ENCODE data around the gene HERC2.

The HERC2 gene

DNA sequence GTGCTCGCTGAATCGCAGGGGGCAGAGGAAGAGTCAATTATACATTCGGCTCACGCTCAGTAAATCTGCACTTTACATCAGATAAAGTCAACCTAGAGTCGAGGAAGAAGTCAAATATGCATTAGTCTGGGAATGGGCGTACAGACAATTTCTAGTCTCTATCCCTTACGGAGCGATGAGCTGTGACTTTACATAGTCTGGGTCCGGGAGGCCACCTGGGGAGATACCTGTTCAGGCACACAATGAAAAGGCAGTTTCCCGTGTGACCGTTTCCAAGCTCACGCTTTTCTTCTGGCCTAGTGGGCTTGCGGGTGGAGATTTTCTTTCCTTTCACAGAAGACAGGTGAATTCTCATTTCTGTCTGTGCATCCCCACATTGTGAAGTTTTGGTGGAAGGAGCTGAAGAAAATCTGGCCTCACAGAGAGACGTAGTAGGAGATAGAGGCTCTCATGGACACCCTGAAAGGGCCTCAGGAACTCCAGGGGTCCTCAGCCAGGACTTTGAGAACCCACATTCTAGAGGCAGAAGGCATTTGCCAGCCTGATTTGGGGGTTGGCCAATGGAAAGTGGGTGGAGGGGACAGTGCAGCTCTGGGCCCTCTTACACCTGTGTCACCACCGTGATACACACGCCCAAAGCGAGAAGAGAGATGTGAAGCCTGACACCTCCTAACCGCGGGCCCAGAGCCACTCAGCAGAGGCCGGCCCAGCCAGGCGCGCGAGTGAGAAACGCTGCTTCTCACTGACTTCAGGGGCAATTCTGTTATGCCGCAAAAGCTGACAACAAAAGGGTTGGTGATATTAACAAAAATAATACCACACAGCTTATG lies 212.1 kb downstream of the HERC2 start:
- no peak for DNase-seq

DNA sequence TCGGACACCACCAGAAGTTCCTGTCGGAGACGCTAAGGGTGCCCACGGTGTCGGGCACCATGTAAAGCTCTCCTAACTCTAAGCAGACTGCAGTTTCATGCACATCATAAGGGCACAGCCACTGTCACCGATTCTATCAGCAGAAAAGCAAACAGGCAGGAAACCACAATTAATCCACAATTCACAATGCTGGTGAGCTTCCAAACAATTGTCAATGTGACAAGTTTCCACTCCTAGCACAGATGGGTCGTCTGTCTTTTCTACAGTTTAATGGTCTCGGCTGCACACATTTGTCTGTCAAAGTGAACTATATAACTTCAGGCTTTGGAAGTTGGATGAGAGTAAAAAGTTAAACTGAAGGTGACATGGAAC lies 214.1 kb downstream of the HERC2 start:
- no peak for DNase-seq

DNA sequence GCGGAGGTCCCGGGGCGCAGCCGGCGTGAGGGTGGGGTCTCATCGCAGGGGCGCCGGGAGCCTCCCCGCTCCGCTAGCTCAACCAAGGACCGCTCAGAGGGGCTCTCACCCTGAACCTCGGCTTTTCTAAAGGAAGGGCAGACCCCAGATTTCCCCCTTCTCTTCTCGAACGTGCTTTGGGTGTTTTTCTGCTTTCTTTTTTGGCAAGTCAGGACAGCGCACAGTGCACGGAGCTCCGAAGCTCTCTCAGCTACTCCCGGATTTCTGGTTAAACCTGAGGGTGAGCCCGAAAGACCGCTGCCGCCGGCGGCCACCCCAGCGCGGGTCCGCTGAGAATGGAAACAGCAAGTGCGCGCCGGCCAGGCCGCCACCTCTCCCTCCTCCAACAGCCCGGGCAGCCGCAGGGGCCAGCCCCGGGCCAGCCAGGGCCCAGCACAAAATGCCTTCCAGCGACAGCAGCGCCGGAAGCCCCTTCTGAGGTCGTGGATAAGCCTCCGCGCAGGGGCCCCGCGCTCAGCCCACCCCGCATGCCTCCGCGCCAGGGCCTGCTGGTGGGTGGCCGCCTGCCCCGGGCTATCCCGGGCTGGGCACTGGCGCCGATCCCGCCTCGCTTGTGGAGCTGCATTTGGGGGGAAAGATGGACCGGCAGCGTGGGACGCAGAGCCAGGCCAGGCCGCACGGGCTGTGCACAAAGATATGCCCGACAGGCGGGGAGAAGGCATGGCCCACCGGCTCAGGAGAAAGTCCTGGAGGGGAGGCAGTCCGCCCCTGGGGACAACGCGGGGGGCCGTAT lies 214.7 kb downstream of the HERC2 start:
- DNase-seq, result no peak

DNA sequence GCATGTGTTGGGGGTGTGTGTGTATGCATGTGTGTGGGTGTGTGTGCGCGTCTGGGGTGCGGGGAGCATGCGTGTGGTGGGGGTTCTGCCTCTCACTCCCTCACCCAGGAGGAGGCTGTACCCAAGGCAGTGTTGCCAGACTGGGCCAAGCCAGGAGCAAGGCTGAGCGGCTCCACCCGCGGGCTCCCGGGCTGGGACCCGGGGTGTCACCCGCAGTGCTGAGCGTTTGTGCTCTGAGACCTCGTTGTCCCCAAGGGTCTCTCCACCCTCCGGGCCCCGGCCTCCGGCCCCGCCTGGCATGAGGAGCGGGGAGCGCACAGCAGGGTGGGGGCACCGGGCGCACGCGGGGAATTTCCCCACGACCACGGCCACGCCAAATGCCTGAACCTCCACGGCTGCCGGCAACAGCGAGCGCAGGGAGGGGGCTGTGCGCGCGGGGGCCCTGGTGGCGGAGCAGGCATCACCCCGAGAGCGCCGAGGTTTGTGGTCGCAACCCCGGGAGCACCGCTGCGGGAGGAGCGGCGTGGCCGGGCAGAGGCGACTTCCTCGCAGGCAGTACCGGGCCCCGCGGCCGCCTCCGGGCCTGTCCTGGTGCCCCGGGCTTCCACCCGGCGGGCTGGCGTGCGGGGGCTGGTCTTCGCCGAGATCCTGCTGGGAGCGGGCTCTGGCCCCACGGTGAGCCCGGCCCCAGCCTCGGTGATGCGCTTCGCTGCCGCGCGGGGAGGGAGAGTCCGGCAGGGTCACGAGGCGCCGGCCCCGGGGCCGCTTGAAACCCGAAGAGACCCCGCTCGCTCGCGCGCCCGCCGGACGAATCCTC lies 215.5 kb downstream of the HERC2 start:
- no peak for DNase-seq

DNA sequence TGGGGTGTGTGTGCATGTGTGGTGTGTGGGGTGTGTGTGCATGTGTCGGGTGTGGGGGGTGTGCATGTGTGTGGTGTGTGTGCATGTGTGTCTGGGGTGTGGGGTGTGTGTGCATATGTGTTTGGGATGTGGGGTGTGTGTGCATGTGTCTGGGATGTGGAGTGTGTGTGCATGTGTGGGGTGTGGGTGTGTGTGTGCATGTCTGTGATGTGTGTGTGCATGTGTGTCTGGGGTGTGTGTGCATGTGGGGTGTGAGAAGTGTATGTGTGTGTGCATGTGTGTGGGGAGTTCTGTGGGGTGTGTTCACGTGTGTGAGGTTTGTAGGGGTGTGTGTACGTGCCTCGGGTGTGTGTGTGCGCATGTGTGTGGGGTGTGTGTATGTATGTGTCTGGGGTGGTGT lies 216.2 kb downstream of the HERC2 start:
- no peak for DNase-seq

DNA sequence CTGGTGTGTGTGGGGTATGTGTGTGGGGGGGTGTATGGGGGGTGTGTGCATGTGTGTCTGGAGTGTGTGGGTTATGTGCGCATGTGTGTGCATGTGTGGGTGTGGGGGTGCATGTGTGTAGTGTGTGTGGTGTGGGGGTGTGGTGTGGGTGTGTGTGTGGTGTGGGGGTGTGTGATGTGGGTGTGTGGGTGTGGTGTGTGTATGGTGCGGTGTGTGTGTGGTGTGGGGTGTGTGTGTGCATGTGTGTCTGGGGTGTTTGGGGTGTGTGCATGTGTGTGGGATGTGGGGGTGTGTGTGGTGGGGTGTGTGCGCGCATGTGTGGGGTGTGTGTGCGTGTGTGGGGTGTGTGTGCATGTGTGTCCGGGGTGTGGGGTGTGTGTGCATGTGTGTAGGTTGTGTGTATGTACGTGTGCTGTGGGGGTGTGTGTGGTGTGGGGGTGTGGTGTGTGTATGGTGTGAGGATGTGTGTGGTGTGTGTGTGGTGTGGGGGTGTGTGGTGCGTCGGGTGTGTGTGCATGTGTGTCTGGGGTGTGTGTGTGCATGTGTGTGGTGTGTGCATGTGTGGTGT lies 216.7 kb downstream of the HERC2 start:
- DNase-seq, result no peak

DNA sequence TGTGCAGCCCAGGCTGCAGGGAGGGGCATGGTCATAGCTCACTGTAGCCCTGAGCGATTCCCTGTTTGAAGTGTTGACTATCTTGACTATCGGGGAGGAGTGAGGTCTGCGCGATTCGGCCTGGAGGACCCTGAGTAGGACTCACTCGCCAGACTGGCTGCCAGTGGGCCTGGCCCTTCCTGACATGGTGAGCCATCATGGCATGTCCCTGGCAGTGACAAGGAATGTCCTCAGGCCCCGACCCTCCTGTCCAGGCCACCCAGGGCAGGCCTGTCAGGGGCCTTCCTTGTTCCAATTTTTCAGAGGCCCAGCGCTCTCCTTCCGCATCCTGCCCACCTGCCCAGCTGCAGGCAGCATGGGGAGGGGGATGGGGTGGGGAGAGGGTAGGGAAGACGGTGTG lies 217.7 kb downstream of the HERC2 start:
- no peak for DNase-seq

DNA sequence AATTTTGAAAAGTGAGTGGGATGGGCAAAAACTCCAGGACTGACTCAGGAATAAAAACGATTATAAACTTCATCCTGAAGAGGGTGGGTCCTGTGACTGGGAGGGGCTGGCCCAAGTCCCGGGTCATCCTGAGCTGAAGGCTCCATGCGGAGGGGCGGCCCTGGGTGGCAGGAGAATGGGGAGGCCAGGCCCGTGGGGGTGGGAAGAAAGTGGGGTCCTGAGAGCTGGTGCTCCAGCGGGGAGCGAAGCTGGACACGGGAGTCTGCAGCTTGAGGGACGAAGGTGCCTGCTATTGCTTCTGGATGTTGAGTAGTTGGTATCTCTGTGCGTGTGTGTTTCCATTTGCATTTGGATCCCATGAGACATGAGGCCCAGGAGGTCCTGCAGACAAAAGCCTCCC lies 218.1 kb downstream of the HERC2 start:
- no peak for DNase-seq

DNA sequence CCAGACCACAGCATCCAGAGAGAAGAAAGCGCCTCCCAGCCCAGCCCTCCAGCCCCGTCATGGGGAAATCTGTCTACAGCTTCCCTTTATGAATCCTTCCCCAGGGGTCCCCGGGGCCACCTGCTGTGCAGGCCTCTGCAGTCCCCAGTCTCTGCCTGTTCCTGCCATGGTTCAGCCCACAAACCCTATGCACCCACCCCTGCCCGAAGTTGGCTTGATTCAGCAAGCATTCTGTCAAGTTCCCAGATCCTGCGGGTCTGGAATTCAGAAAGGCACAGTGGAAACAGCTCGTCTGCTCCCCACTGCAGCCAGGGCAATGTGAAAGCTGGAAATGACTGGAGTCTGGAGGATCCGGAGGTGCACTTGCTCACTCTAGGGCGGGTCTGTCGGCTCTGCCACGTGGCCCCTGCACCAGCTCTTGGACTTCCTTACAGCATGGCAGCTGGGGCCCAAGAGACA lies 220.0 kb downstream of the HERC2 start:
- DNase-seq, result no peak

DNA sequence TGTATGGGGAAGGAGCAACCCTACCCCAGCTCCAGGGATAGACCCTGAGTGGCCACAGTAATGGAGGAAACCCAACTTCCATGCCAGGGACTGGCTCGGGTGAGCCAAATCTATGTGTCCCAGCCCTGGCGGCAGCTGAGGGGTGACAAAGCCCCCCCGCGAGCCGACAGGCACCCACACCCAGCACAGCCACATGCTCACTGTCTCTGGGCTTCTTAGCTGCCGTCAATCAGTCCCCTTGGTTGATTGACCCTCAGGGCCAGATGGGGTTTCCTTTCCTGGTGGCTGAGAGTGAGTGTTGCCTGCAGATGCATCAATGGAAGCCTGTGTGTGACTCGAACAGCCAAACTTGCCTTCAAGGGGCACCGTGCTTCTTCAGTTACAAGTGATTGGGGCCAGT lies 220.8 kb downstream of the HERC2 start:
- no peak for DNase-seq

DNA sequence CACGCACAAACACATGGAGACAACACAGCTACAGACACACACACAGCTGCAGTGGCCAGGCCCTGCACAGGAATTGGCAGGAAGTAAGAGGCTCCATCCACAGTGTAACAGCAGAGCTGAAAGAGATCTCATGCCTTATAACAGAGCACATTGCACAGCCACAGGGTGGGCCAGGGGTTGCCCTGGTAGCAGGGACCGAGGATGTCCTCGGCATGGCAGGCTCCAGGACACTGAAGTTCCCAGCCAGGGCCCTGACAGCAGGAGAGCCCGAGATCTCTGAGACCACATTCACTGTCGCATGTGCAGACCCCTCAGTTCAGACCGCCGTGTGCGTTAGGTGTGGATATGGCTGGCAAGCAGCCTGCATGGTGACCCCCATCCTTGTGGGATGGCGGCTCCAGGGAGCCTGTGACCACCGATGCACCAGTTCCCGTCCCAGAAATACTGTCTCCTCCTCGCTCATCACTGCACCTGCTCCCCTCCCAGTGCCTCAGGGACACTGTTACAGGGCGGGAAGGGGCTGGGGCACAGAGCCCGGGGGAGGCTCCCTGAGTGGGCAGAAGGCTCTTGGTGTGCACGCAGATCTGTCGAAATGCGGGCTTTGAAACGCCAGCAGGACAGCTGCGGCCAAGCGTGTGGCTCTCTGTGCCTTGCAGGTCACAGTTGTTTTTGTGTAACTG lies 221.3 kb downstream of the HERC2 start:
- no peak for DNase-seq

DNA sequence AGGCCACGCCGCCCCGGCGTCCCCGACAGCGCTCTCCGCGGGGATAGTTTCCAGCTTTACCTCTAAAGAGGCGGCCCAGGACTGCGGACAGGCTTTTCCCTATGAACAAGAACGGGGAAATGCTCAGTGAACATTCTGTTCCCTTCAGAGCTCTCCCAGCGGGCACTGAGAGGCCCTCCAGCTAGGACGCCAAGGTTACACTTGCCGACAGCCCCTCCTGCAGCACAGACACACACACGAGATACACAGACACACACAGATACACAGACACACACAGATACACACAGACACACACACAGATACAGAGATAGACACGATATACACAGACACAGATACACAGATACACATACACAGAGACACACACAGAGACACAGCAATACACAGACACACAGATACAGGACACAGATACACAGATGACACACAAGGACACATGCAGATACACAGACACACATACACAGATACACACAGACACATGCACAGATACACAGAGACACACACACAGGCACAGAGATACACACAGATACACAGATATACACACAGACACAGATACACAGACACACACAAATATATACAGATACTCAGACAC lies 222.3 kb downstream of the HERC2 start:
- DNase-seq, result no peak

DNA sequence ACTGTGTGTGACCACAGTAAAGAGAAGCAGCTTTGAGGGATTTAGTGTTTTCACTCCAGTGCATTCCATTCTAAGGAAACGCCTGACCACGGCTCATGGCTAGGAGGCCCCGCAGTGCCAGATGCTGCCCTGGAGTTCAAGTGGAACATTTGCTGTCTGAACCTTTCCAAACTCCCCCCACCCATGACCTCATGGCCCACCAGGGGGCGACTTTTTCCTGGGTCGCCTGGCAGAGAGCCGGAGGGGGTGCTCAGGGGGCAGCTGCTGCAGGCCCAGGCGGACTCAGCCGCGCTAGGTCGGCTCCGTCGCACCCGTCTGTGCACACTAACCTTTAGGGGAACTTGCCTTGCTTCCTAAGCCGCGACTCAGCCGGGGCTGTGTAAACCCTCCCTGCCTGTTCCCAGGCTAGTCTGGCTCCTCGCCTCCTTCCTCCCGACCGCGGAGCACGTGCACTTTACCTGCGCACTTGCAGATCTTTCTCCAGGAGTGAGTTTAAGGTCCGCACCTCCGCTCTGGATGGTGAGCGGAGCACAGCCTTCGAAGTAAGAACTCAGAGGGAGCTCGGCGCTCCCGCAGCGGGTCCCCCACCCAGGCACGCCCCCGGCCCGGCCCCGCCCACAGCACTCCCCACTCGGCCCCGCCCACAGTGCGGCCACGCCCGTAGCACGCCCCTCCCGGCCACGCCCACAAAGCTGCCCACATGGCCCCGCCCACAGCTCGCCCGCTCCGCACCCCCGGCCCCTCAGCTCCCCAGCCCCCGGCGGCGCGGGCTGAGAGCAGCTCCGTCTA lies 223.0 kb downstream of the HERC2 start, which contains the start of gene OCA2:
TSS of gene OCA2 (minus strand) at position 550 of the 789 bp plus-strand sequence. CDS start 17,441 bp downstream, outside the sequence.
- no peak for DNase-seq

DNA sequence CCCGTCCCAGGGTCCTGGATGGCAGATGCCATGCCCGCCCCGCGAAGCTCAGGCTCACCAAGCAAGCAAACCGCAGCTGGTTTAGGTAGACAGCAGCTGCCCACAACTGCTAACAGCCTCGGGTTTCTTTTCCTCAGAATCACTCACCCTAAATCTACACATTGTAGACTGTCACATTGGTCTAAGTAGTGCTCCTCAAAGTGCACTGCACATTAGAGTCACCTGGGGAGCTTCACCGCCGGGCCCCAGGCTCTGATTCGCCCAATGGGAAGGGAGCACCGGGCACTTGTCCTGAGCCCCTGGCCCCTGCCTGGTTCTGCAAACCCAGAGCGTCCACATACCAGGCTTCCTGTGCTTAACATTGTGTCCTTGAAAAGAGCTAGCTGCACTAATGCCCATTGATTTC lies 223.6 kb downstream of the HERC2 start:
- no peak for DNase-seq

DNA sequence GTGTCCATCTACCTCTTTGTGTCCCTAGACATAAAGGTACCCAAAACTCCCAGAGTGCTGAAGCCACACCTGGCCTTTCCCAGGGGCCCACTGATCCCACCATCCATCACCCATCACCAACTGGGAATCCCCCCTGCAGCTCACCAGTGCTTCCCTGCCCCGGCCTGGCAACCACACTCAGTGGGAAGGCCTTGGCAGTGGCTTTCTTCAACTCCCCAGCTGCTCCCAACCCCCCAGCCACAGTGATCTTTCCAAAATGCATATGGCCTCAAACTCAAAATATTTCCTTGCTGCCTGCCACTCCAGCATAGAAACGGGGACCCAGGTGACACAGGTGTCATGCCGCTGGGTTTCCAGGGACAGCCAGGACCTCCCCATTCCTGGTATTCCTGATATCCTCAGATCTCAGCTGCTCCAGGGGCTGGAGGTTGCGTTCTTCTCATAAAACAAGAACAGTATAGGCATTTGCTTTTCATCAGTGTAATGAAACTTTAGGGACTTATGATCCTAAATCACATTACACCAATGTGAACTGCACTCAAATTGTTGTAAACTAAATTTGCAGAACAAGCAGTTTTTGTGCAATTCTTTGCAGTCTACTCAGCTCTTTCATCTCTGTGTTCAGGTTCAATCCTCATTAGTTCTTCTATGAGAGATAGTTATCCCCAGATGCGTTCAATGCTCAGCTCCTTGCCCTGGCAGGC lies 224.2 kb downstream of the HERC2 start:
- DNase-seq, result no peak

DNA sequence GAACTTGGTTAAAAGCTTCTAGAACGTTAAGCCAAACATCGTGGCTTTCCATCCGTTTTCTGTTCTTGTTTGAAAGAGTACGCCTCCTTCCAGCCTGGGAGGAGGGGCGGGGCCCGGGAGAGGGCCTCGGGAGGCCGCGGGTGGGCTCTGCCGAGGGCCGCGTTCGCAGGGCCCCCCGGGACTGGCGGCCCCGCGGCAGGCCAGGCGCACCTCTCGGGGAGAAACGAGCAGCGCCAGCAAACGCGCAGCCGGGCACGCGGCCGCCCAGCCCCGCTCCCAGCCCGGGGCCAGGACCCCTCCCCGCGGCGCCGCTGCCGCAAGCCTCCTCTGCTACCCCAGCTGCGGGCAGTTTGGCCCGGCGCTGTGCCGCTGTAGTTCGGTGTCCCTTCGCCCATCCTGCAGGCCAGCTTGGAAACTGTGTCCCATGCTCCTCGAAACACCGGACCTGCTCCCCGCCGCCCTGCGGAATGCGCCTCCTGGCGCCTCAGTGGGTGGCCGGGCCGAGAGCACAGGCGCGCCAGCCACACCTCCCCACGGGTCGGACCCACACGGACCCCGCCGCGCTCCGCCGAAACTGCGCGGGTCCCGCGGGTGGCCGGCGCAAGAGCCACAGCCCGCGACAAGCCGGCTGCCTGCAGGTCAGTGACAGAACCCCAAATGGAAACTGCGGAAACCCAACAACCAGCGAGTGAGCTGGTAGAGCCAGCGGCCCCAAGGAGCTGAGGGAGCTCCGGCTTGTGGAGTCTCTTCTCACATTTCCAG lies 225.1 kb downstream of the HERC2 start:
- DNase-seq, result no peak

DNA sequence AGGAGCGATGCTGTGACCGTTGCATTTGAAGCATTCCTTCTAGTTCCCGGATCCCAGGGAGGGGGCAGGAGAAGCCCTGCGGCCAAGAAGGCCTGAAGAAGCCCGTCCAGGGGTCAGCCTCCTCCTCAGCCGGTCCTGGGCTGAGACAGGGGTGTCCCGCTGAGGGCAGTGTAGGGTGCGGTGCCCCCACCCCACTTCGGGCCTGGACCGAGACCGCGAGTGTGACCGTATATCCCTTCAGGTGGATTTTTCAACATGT lies 225.6 kb downstream of the HERC2 start:
- no peak for DNase-seq

DNA sequence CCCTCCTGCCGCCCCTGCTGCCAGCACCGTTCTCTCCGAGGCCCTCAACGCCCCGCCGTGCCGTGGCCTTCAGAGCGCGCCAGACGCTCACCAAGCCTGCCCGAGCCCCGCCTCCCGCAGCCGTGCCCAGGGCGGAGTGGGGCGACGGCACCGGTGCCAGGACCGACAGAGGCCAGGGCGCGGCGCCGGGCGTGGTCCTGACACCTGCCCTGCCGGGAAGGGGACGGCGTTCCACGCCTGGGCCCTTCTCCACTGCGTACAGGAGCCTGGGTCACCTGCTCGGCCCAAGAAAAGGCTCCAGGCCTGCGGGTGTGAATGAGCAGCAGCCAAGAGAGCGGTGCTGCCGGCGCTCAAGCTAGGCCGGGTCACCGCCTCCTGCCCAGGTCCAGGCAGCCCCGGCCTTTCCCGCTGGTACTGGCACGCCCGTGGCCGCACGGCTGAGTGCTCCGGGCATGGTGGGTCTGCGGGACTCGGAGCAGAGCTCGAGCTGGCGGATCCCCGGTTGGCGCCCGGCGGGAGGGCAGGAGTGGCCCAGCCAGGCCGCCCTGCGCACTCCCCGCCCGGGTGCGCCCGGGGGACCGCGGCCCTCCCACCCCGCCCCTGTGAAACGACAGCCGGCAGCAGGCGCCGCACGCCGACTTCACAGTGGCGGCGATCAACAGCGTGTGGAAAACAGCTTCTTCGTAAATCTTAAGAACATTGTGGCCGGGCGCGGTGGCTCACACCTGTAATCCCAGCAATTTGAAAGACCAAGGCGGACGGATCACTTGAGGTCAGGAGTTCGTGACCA lies 227.1 kb downstream of the HERC2 start:
- DNase-seq, result peak in 1 of 2 experiments; percentile 6
